Activated naive CD4-positive, alpha-beta T cell (primary cell): ENCODE data around the gene ARL6IP1.

ENCODE experiments used
- DNase-seq, 4 experiments: peaks; one replicate each; lab custom pipeline; 2025; lab: John Stamatoyannopoulos, UW

Gene ARL6IP1

DNA sequence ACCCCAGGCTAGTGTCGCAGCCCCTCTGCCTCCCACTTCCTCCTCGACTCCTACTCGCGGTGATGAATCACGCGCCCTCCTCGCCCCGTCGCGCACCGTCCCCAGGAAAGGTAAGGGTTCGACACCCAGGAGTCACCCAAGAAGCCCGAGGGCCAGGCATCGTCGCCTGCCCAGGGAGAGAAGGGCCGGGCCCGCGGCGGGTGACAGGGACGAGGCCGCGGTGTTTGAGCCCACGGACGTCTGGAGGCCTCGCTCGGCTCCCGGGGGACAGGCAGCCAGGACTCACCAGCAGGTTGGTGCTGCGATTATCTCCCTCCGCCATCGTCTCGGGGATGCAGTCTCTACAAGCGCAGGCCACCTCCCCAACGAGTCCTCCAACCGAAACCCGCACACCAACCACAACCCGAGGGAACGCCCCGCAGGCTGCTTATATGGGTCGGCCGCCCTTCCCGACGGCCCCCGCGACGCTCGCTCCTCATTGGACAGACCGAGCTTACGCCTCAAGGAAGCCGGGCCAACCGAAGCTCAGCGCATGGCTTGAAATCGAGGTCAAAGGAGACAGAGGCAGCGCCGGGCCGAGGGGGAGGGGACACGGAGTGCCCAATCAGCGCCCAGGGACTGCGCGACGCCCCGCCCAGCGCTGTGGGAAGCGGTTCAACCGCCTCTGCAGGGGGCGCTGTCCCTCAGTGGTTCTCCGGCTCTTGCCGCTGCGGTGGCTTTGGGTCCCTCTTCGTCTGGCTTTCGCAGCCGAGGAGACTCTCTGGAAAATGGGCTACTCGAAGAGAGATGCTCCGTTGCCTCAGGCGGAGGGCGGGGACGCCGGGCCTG is at the start of gene ARL6IP1:
Gene ARL6IP1, minus strand, starts transcription at position 405 of the 828 bp plus-strand sequence. Its CDS starts 83 bp downstream, at position 322.
- peak; percentile 96 to 100 (median 98) for DNase-seq

- no peak for DNase-seq
Measured at GRCh38 chr16:18846416-18846815, 45.1 kb upstream of the ARL6IP1 start.

DNA sequence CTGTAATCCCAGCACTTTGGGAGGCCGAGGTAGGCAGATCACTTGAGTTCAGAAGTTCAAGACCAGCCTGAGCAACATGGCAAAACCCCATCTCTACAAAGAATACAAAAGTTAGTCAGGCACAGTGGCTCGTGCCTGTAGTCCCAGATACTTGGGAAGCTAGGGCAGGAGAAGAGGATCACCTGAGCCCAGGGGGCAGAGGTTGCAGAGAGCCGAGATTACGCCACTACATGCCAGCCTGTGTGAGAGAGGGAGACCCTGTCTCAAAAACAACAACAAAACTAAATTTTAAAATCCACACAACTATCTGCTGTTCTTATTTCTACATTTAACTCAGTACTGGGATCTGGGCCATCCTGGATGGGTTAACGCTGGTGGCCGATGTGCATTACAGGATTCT is 41.2 kb upstream of the ARL6IP1 start:
- DNase-seq: no peak

- no peak for DNase-seq
Measured at GRCh38 chr16:18841833-18842525, 40.6 kb upstream of the ARL6IP1 start.

- DNase-seq: no peak
Measured at GRCh38 chr16:18839555-18839954, 38.2 kb upstream of the ARL6IP1 start.

DNA sequence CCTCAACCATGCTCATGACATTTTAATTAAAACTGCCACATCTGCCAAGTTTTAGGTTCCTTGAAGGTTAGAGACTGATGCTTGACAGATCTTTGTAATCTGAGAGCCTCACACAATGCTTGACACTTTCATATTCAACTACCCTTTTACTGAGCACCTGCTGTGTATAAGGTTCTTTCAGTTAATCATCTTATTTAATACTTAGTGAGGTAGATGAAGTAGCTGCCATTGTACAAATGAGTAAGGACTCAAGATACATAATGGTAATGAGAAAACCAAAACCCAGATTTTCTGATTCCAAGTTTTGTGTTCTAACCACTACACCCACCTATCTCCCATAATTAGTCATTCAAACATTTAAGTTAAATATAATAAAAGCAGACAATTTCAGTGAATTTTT is 35.4 kb upstream of the ARL6IP1 start:
- no peak for DNase-seq

DNA sequence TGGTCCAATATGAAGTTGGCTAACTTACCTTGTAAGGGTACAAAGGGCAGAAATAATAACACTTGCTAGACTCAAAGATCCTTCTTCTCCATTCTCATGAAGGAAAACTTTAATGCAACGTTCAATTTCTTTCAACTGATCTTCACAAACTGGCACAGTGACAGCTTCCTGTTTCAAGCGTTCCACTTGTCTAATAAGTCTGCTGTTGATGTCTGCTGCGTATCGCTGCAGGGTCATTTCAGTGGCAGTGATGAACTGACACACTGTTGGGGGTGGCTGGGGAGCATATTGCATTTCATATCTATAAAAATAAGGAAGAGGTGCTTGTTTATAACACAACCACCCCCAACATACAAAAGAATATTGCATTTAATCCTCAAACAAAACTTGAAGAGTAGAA is 33.5 kb upstream of the ARL6IP1 start:
- DNase-seq: no peak

DNA sequence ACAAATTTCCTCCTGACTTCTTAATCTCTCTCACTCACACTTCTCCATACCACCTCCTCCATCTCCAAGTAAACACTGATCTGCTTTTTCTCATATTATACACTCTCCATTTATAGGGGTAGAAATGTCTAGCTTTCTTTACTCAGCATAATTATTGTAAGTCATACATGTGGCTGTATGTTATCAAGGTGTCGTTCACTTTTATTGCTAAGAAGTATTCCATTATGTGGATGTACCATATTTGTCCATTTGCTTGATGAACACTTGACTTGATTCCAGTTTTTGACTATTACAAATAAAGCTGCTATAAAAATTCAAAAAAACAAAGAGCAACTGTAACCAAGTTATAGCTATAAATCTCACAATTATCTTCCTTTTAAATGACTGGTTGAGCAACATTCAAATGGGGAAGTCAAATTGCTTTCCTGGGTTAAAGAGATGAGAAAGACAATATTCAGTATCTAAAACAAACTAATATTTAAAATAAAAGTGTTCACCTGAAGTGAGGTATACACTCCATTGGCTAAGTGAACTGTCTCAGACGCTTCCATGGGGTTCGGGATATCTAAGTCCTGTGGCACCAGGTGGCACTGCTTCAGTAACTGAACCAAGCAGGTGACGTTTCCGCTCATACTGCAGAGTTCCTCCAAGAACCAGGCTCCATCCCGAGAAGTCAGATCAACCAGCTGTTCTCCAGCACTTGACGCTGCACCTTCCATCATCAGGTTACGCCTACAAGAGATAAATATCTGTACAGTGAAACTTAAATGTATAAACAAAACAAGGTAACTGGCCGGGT is 32.6 kb upstream of the ARL6IP1 start:
- DNase-seq: no peak

GRCh38 chr16:18832613-18833012 is 31.3 kb upstream of the ARL6IP1 start:
- DNase-seq: no peak

DNA sequence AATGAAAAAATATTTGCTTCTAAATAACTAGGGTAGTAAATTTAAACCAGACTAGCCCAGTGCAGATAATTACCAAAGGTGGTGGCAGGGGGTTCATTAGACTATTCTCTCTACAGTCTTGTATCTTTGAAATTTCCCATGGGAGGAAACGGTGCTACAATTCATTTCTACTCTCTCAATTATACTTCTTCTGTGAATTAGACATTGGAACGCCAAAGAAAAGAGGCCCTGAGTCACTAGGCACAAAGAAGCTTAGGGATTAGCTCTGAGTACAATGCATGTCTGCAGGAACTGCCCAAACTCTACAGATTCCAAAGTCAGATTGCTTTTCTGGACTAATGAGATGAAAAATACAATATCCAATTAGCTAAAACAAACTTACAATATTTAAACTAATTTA is 30.7 kb upstream of the ARL6IP1 start:
- DNase-seq: no peak

- DNase-seq: no peak
Measured at GRCh38 chr16:18829251-18829650, 27.9 kb upstream of the ARL6IP1 start.

GRCh38 chr16:18827890-18828289 is 26.5 kb upstream of the ARL6IP1 start:
- DNase-seq: no peak

DNA sequence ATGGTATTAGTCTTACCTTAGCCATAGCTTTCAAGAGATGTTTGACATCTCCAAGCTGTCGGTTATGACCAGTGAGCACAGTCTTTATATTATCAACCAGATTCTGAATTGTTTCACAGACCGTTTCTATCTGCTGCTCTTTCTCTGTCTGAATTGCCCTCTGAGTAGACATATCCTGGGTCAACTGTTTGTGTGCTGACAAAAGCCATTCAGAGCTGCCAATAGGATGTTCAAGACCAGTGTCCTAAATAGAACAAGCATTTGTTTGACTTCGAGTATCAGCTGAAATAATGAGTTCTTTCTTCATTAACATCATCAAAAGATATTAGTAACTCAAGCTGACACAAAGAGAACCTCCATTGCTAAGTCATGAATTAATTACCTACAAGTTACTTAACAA is 14.9 kb upstream of the ARL6IP1 start:
- no peak for DNase-seq

- no peak for DNase-seq
Measured at GRCh38 chr16:18811925-18812324, 10.6 kb upstream of the ARL6IP1 start.

- no peak for DNase-seq
Measured at GRCh38 chr16:18809165-18809564, 7.8 kb upstream of the ARL6IP1 start.

DNA sequence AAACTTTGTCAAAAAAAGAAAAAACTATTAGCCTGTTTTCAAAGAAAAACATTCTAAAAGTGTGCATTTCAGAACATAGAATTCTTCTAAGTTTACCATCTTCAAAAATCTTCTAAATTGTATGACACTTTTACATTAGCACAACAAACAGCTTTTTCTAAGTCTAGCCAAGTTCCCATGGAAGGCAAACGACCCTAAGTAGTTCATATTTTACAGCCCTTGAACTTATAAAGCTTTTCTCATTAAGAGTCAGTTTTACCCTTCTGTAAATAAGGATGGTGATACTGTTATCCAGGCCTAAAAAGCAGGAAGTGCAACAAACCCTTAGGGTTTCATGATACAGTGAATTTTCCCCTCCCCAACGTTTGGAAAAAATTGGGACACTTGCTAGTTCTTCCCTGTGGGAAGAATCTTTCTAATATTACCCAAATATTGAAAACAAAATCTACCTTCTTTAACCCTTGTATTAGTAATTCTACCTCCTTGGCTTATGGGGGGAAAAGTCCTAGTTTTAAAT is 4.0 kb upstream of the ARL6IP1 start:
- no peak for DNase-seq

DNA sequence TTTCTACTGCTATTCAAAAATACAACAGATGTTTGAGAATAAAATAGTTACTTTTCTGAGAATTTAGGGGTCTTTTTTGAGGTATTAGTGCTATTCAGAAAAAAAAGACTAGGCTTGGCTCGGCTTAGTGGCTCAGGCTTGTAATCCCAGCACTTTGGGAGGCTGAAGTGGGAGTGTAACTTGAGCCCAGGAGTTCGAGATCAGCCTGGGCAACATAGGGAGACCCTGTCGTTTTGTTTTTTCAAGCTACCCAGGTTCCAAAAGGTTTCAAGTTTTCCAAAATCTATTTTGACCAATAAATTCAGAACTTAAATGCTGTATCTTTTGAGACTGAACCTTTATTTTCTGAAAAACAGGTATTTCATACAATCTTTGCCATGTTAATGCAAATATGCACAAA is 3.2 kb upstream of the ARL6IP1 start:
- DNase-seq: no peak

DNA sequence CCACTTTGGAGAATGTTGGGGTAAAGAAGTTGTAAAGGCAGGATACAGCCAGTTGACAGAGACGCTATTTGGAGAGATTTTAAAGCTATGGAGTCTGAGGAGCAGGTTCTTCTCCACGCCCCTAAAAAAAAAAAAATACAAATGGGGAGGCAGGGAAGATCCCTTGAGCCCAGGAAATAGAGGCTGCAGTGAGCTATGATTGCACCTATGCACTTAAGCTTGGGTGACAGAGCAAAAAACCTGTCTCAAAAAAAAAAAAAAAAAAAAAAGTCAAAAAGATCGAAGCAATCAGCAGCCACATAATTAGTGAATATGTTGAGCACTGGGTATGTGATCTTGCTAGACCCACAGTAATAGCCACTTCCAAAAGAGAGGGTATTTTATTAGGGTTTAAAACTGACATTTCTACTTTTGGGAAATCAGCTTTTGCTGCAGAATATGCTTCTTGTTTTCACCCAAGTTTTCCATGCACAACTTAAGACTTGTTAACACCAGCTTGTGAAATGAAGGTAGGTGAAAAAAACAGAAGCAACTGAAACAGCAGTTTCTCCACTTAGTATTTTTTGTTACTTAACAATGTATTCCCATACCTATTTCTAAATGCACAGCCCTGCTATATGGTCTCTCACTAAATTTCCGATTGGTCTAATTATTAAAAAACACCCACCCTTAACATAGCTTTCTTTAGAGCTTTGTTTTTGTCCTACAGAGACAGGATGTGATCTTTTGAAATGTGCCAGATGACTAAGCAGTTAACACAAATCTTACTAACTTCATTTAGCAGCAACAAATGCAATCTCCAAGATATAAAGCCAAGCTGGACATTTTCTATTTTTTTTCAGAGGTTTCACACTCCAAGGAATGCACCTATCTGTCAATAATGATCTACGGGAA is 2.5 kb upstream of the ARL6IP1 start:
- DNase-seq: no peak

DNA sequence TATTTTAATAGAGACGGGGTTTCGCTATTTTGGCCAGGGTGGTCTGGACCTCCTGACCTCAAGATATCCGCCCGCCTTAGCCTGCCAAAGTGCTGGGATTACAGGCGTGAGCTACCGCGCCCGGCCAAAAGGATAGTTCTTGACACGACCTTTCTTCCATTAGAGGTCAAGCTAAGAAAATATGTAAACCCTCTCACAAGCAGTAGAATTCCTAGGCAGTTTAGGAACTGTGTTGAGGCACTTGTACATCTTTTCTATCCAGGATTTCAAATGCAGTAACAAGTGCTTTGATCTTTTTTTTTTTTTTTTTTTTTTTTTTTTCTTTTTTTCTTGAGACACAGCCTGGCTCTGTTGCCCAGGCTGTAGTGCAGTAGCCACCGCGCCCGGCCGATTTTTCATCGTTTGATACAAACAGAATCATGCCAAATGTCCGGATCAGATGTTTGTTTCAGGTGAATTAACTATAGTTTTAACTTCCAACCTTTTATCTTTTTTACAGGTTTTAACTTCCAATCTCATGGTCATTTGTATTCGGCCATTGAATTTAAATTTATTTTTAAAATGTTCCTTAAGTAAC is 1.5 kb upstream of the ARL6IP1 start:
- DNase-seq: no peak

- DNase-seq: no peak
Measured at GRCh38 chr16:18800775-18801144, 589 bp downstream of the ARL6IP1 start.

GRCh38 chr16:18800293-18800692 is 1.1 kb downstream of the ARL6IP1 start:
- no peak for DNase-seq
